Astrocyte (in vitro differentiated cells and primary cell): Measurements from ENCODE around the gene ABCA1. TPM values are rescaled to one million over a fixed set of nuclear protein-coding genes. Genes with fewer than 3 reads are reported as not detected.
"Not testable (repeated sequence)": the region's sequence is repeated elsewhere in the genome, so short reads cannot be mapped to it uniquely, and the experiment has no call there.

Experiments used
- DNase-seq: peaks from one replicate; pipeline ENCODE4 v3.0.0-alpha.2; 2010; ENCODE audit warnings: low read depth
- FAIRE-seq: peaks from 2 replicates; lab custom pipeline; 2011; peaks lifted over from hg19 to GRCh38; lab: Jason Lieb, UNC
- H2AFZ ChIP-seq: 2 replicates; pipeline ENCODE4 v1.6.0; 2012; ENCODE audit warnings: low read depth, low read length, inconsistent platforms
- H3K27ac ChIP-seq: 2 replicates; pipeline ENCODE4 v1.5.1; 2011; ENCODE audit warnings: low read depth, low read length, inconsistent platforms
- H3K27me3 ChIP-seq: 2 replicates; pipeline ENCODE4 v1.6.0; 2011; ENCODE audit warnings: low read length, inconsistent platforms; ENCODE audit not compliant: insufficient read depth
- H3K36me3 ChIP-seq: 2 replicates; pipeline ENCODE4 v1.5.1; 2011; ENCODE audit warnings: low read length, inconsistent platforms; ENCODE audit not compliant: insufficient read depth
- H3K4me1 ChIP-seq: 2 replicates; pipeline ENCODE4 v1.5.1; 2011; ENCODE audit warnings: low read length, inconsistent platforms; ENCODE audit not compliant: insufficient read depth
- H3K4me2 ChIP-seq: 2 replicates; pipeline ENCODE4 v1.6.0; 2012; ENCODE audit warnings: low read length, inconsistent platforms
- H3K4me3 ChIP-seq: 2 replicates; pipeline ENCODE4 v1.5.1; 2011; ENCODE audit warnings: low read depth, mild to moderate bottlenecking, low read length, inconsistent platforms; ENCODE audit not compliant: insufficient read depth
- H3K79me2 ChIP-seq: 2 replicates; pipeline ENCODE4 v1.6.0; 2012; ENCODE audit warnings: mild to moderate bottlenecking, low read length, inconsistent platforms; ENCODE audit not compliant: insufficient read depth
- H3K9ac ChIP-seq: 2 replicates; pipeline ENCODE4 v1.6.0; 2012; ENCODE audit warnings: mild to moderate bottlenecking, low read length, inconsistent platforms
- H3K9me3 ChIP-seq: 2 replicates; pipeline ENCODE4 v1.5.1; 2012; ENCODE audit warnings: low read depth, mild to moderate bottlenecking, low read length, inconsistent platforms; ENCODE audit not compliant: insufficient read depth
- H4K20me1 ChIP-seq: 2 replicates; pipeline ENCODE4 v1.6.0; 2012; ENCODE audit warnings: low read length, inconsistent platforms; ENCODE audit not compliant: insufficient read depth
- H3K27ac Mint-ChIP-seq: one replicate; pipeline ENCODE4 v1.8.0; 2021; ENCODE audit warnings: mild to moderate bottlenecking, mixed read lengths; ENCODE audit not compliant: unreplicated experiment
- H3K27me3 Mint-ChIP-seq: one replicate; pipeline ENCODE4 v1.8.0; 2021; ENCODE audit warnings: low read depth, mixed read lengths; ENCODE audit not compliant: unreplicated experiment
- H3K36me3 Mint-ChIP-seq: one replicate; pipeline ENCODE4 v1.8.0; 2021; ENCODE audit warnings: low read depth, mixed read lengths; ENCODE audit not compliant: unreplicated experiment
- H3K4me1 Mint-ChIP-seq: one replicate; pipeline ENCODE4 v1.8.0; 2021; ENCODE audit warnings: low read depth, mixed read lengths; ENCODE audit not compliant: unreplicated experiment
- H3K4me3 Mint-ChIP-seq: one replicate; pipeline ENCODE4 v1.8.0; 2021; ENCODE audit warnings: mild to moderate bottlenecking, moderate library complexity, mixed read lengths; ENCODE audit not compliant: unreplicated experiment
- H3K9me3 Mint-ChIP-seq: one replicate; pipeline ENCODE4 v1.8.0; 2021; ENCODE audit warnings: mild to moderate bottlenecking, mixed read lengths; ENCODE audit not compliant: unreplicated experiment
- CTCF ChIP-seq: IDR thresholded peaks from 2 replicates; pipeline ENCODE4 v1.5.1; 2011; ENCODE audit warnings: low read depth, mild to moderate bottlenecking, inconsistent platforms, low read length, moderate library complexity; ENCODE audit not compliant: insufficient read depth
- EZH2 ChIP-seq: IDR thresholded peaks from 2 replicates; pipeline ENCODE4 v1.6.1; 2012; ENCODE audit warnings: mild to moderate bottlenecking, low read length, inconsistent platforms; ENCODE audit not compliant: insufficient read depth
- total RNA-seq: library from RNA; stranded (reverse); gene quantifications from 2 replicates; pipeline ENCODE4 v1.2.1, GENCODE V29; 2021

The ABCA1 gene
- total RNA-seq, 1 donor from 2014 or later: 109 TPM

- no peak overlapping the region for H3K4me3 Mint-ChIP-seq
- H2AFZ ChIP-seq: no peak overlapping the region
- no peaks in the 10 kb centered on the region for H4K20me1 ChIP-seq
- no peak for TF ChIP-seq EZH2
- TF ChIP-seq CTCF: no peak
- FAIRE-seq (no peak), DNase-seq (no peak)
- H3K4me3 ChIP-seq: no peak overlapping the region
- no peaks in the 10 kb centered on the region for H3K9me3 ChIP-seq
- H3K9ac ChIP-seq: no peak overlapping the region
- peaks cover 16% of the 10 kb centered on the region for H3K4me1 Mint-ChIP-seq
- H3K79me2 ChIP-seq: no peaks in the 10 kb centered on the region
- no peak overlapping the region for H3K4me2 ChIP-seq
- H3K4me1 ChIP-seq: no peaks in the 10 kb centered on the region
- no peaks in the 10 kb centered on the region for H3K27me3 ChIP-seq
- no peaks in the 10 kb centered on the region for H3K36me3 ChIP-seq
- no peak overlapping the region for H3K27ac Mint-ChIP-seq
- H3K27ac ChIP-seq: no peak overlapping the region
- no peaks in the 10 kb centered on the region for H3K9me3 Mint-ChIP-seq
- H3K27me3 Mint-ChIP-seq: no peaks in the 10 kb centered on the region
- H3K36me3 Mint-ChIP-seq: no peaks in the 10 kb centered on the region
Measured at GRCh38 chr9:104944356-104944755, 16.4 kb upstream of the ABCA1 start.

GRCh38 chr9:104941597-104941996 lies 13.6 kb upstream of the ABCA1 start:
- Mint-ChIP-seq H3K27ac (no peak overlapping the region), H3K9me3 (no peaks in the 10 kb centered on the region), H3K4me1 (peaks cover 19% of the 10 kb centered on the region), H3K27me3 (no peaks in the 10 kb centered on the region), H3K36me3 (no peaks in the 10 kb centered on the region), H3K4me3 (no peak overlapping the region)
- H3K27me3 ChIP-seq: no peaks in the 10 kb centered on the region
- no peaks in the 10 kb centered on the region for H3K4me1 ChIP-seq
- H4K20me1 ChIP-seq: no peaks in the 10 kb centered on the region
- H3K9me3 ChIP-seq: no peaks in the 10 kb centered on the region
- DNase-seq: no peak
- TF ChIP-seq CTCF: no peak
- no peak for TF ChIP-seq EZH2
- no peaks in the 10 kb centered on the region for H3K36me3 ChIP-seq
- H3K4me3 ChIP-seq: no peak overlapping the region
- no peak overlapping the region for H3K9ac ChIP-seq
- no peak overlapping the region for H3K27ac ChIP-seq
- no peak overlapping the region for H3K4me2 ChIP-seq
- H2AFZ ChIP-seq: no peak overlapping the region
- H3K79me2 ChIP-seq: no peaks in the 10 kb centered on the region
- FAIRE-seq: no peak

GRCh38 chr9:104936291-104936690 lies 8.3 kb upstream of the ABCA1 start:
- Histone ChIP-seq H3K4me2 (no peak overlapping the region), H3K4me3 (no peak overlapping the region), H3K4me1 (no peaks in the 10 kb centered on the region), H3K9me3 (no peaks in the 10 kb centered on the region), H3K36me3 (no peaks in the 10 kb centered on the region), H3K9ac (no peak overlapping the region), H3K27me3 (no peaks in the 10 kb centered on the region), H3K27ac (no peak overlapping the region), H2AFZ (no peak overlapping the region), H4K20me1 (no peaks in the 10 kb centered on the region), H3K79me2 (no peaks in the 10 kb centered on the region)
- peaks cover 15% of the 10 kb centered on the region for H3K4me1 Mint-ChIP-seq
- no peaks in the 10 kb centered on the region for H3K36me3 Mint-ChIP-seq
- no peaks in the 10 kb centered on the region for H3K9me3 Mint-ChIP-seq
- no peaks in the 10 kb centered on the region for H3K27me3 Mint-ChIP-seq
- H3K4me3 Mint-ChIP-seq: no peak overlapping the region
- H3K27ac Mint-ChIP-seq: no peak overlapping the region
- no peak for DNase-seq
- no peak for FAIRE-seq
- no peak for TF ChIP-seq EZH2
- TF ChIP-seq CTCF: no peak

- FAIRE-seq, H3K27ac Mint-ChIP-seq: not testable (repeated sequence)
Measured at GRCh38 chr9:104935501-104935810, 7.5 kb upstream of the ABCA1 start.

More at GRCh38 chr9:104935501-104935810, 7.5 kb upstream of the ABCA1 start:
- H3K9me3 Mint-ChIP-seq, H3K4me3 ChIP-seq, H3K27me3 ChIP-seq, H4K20me1 ChIP-seq, H3K4me2 ChIP-seq, H3K27ac ChIP-seq, H3K9me3 ChIP-seq, H3K4me3 Mint-ChIP-seq, H3K36me3 Mint-ChIP-seq, DNase-seq, H3K9ac ChIP-seq, H3K27me3 Mint-ChIP-seq, H3K79me2 ChIP-seq, H3K36me3 ChIP-seq, H2AFZ ChIP-seq, H3K4me1 ChIP-seq: not testable (repeated sequence)
- peaks cover 12% of the 10 kb centered on the region for H3K4me1 Mint-ChIP-seq
